Ovary (tissue), 3 donors: ENCODE data around the gene PLPP3.

Source experiments
- POLR2A ChIP-seq: fragments of 450-650 bp; IDR thresholded peaks from one replicate; pipeline ENCODE4 v1.6.1; 2017; ENCODE audit warnings: antibody characterized with exemption, mild to moderate bottlenecking, moderate library complexity
- TF ChIP-seq, protein P1 (sequence below), 3 donors: fragments of 450-650 bp in 2 of 3; fragments of 200-600 bp in 1 of 3; IDR thresholded peaks; one replicate each; pipeline versions ENCODE4 v1.5.1 to v1.8.0; 2016 to 2022; ENCODE audit warnings: antibody characterized with exemption in 3 of 3, mild to moderate bottlenecking in 1 of 3
- donor health status: DM: no; HTN: no; CAD: no.

GRCh38 chr1:56501888-56502287 is 77.5 kb downstream of the PLPP3 start:
- TF ChIP-seq POLR2A: no peak
- TF ChIP-seq, protein P1, sequence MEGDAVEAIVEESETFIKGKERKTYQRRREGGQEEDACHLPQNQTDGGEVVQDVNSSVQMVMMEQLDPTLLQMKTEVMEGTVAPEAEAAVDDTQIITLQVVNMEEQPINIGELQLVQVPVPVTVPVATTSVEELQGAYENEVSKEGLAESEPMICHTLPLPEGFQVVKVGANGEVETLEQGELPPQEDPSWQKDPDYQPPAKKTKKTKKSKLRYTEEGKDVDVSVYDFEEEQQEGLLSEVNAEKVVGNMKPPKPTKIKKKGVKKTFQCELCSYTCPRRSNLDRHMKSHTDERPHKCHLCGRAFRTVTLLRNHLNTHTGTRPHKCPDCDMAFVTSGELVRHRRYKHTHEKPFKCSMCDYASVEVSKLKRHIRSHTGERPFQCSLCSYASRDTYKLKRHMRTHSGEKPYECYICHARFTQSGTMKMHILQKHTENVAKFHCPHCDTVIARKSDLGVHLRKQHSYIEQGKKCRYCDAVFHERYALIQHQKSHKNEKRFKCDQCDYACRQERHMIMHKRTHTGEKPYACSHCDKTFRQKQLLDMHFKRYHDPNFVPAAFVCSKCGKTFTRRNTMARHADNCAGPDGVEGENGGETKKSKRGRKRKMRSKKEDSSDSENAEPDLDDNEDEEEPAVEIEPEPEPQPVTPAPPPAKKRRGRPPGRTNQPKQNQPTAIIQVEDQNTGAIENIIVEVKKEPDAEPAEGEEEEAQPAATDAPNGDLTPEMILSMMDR (IDR thresholded peaks at IDR 0.05): no peak
